ENCODE data around the gene PCDH9. TPM values are rescaled to one million over a fixed set of nuclear protein-coding genes. Genes with fewer than 3 reads are reported as not detected.
A peak's percentile ranks its signal among the peaks of the same experiment; 100 is the strongest.

The PCDH9 gene
- total and polyA plus RNA-seq, 11 donors: 3.0 to 39.6 (median 21.6) TPM

- no peak for TF ChIP-seq POLR2A (IDR thresholded peaks at IDR 0.05)
- TF ChIP-seq CTCF (IDR thresholded peaks at IDR 0.05): no peak
- no peaks in the 10 kb centered on the region for H3K9me3 ChIP-seq
- intact Hi-C loops (cut with DNase I): no loop called here
- DNase-seq (no peak), ATAC-seq (no peak)
- H3K27me3 ChIP-seq: peaks cover 0 to 3% (median 0%) of the 10 kb centered on the region in 9 donors
- no peaks in the 10 kb centered on the region for H3K36me3 ChIP-seq
- H3K4me1 ChIP-seq: no peaks in the 10 kb centered on the region
- H3K4me3 ChIP-seq: no peak overlapping the region
- H3K27ac ChIP-seq: no peak overlapping the region
- WGBS, 4 donors: 80 to 91% (median 86%) methylated on average over 1 of the region's 1 CpG
These were observed 28.3 kb upstream of the PCDH9 start for GRCh38 chr13:67258482-67258881.

- peaks cover 0 to 5% (median 0%) of the 10 kb centered on the region in 12 donors for H3K4me1 ChIP-seq
- no peaks in the 10 kb centered on the region for H3K27me3 ChIP-seq
- H3K4me3 ChIP-seq: no peak overlapping the region
- H3K36me3 ChIP-seq: no peaks in the 10 kb centered on the region
- DNase-seq (no peak), ATAC-seq (no peak)
- TF ChIP-seq POLR2A (IDR thresholded peaks at IDR 0.05): no peak
- no peak for TF ChIP-seq CTCF (IDR thresholded peaks at IDR 0.05)
- intact Hi-C loops (cut with DNase I): loop anchor here in 6 of 10 donors (5.0 to 10.0 kb wide), 5 partner anchors 404 to 1584 kb away; no protein-coding TSS in a partner anchor
- no peak overlapping the region for H3K27ac ChIP-seq
- no peaks in the 10 kb centered on the region for H3K9me3 ChIP-seq
These were observed 8.7 kb upstream of the PCDH9 start for GRCh38 chr13:67238861-67239260.

GRCh38 chr13:67238277-67238859 lies 8.2 kb upstream of the PCDH9 start:
- no peaks in the 10 kb centered on the region for H3K36me3 ChIP-seq
- ATAC-seq (peak in 1 of 4 donors; percentile 65), DNase-seq (no peak)
- no peaks in the 10 kb centered on the region for H3K9me3 ChIP-seq
- intact Hi-C loops (cut with DNase I): loop anchor here in 6 of 10 donors (5.0 to 10.0 kb wide), 5 partner anchors 404 to 1584 kb away; no protein-coding TSS in a partner anchor
- H3K27ac ChIP-seq: no peak overlapping the region
- no peak for TF ChIP-seq POLR2A (IDR thresholded peaks at IDR 0.05)
- peak; percentile 72 to 87 (median 82) for TF ChIP-seq CTCF (IDR thresholded peaks at IDR 0.05)
- peaks cover 0 to 5% (median 0%) of the 10 kb centered on the region in 12 donors for H3K4me1 ChIP-seq
- peak overlapping the region in 1 of 12 donors; percentile 1 for H3K4me3 ChIP-seq
- H3K27me3 ChIP-seq: no peaks in the 10 kb centered on the region

GRCh38 chr13:67235265-67235664 lies 5.1 kb upstream of the PCDH9 start:
- Histone ChIP-seq H3K27ac (peak overlapping the region; percentile 2 to 97 (median 92)), H3K4me1 (peaks cover 0 to 8% (median 0%) of the 10 kb centered on the region in 12 donors), H3K27me3 (no peaks in the 10 kb centered on the region), H3K4me3 (peak overlapping the region in 8 of 12 donors; percentile 4 to 80 (median 54)), H3K36me3 (no peaks in the 10 kb centered on the region), H3K9me3 (no peaks in the 10 kb centered on the region)
- intact Hi-C loops (cut with DNase I): loop anchor here in 6 of 10 donors (5.0 to 10.0 kb wide), 5 partner anchors 400 to 1580 kb away; no protein-coding TSS in a partner anchor
- no peak for ATAC-seq
- no peak for DNase-seq
- TF ChIP-seq POLR2A (IDR thresholded peaks at IDR 0.05): no peak
- no peak for TF ChIP-seq CTCF (IDR thresholded peaks at IDR 0.05)
- WGBS, 4 donors: 53 to 77% (median 56%) methylated on average over 2 of the region's 2 CpGs

Data from heart left ventricle (tissue), 16 donors.